Smooth muscle cell (in vitro differentiated cells): ENCODE measurements around the gene RRAGD. TPM values are rescaled to one million over a fixed set of nuclear protein-coding genes. Genes with fewer than 3 reads are reported as not detected.

Experiments used
- DNase-seq: peaks from one replicate; lab custom pipeline; 2025; ENCODE audit not compliant: unreplicated experiment; lab: John Stamatoyannopoulos, UW
- H2AFZ ChIP-seq: fragments of 200-600 bp; sonication (generic); 2 replicates; pipeline ENCODE4 v1.6.0; 2016; ENCODE audit warnings: antibody characterized with exemption, low read depth, mild to moderate bottlenecking
- H3F3A ChIP-seq: fragments of 200-600 bp; sonication (generic); 2 replicates; pipeline ENCODE4 v1.6.0; 2017; ENCODE audit warnings: antibody characterized with exemption, low read depth
- H3K27ac ChIP-seq: fragments of 200-600 bp; sonication (generic); 2 replicates; pipeline ENCODE4 v1.5.1; 2016; ENCODE audit warnings: low read depth, mild to moderate bottlenecking
- H3K27me3 ChIP-seq: fragments of 200-600 bp; sonication (generic); 2 replicates; pipeline ENCODE4 v1.6.1; 2016; ENCODE audit warnings: low read depth, mild to moderate bottlenecking
- H3K36me3 ChIP-seq: fragments of 200-600 bp; sonication (generic); 2 replicates; pipeline ENCODE4 v1.5.1; 2016; ENCODE audit warnings: low read depth
- H3K4me1 ChIP-seq: fragments of 200-600 bp; sonication (generic); 2 replicates; pipeline ENCODE4 v1.5.1; 2016; ENCODE audit warnings: low read depth
- H3K4me2 ChIP-seq: fragments of 200-600 bp; sonication (generic); 2 replicates; pipeline ENCODE4 v1.6.0; 2016; ENCODE audit warnings: mild to moderate bottlenecking
- H3K4me3 ChIP-seq: fragments of 200-600 bp; sonication (generic); 2 replicates; pipeline ENCODE4 v1.5.1; 2016; ENCODE audit warnings: mild to moderate bottlenecking
- H3K79me2 ChIP-seq: fragments of 200-600 bp; sonication (generic); 2 replicates; pipeline ENCODE4 v1.6.0; 2016; ENCODE audit warnings: low read depth, mild to moderate bottlenecking
- H3K9ac ChIP-seq: fragments of 200-600 bp; sonication (generic); 2 replicates; pipeline ENCODE4 v1.6.0; 2016; ENCODE audit warnings: low read depth
- H3K9me3 ChIP-seq: fragments of 200-600 bp; sonication (generic); replicated peaks from 2 replicates; pipeline ENCODE4 v1.5.1; 2016; ENCODE audit warnings: low read depth
- H4K20me1 ChIP-seq: fragments of 200-600 bp; sonication (generic); 2 replicates; pipeline ENCODE4 v1.6.0; 2016; ENCODE audit warnings: low read depth
- WGBS: methylation state at CpG from one replicate; pipeline ENCODE4 v1.1.7; 2016; ENCODE audit warnings: low lambda C conversion rate; 5-methylcytosine and 5-hydroxymethylcytosine counted together
- polyA plus RNA-seq: library from polyadenylated mRNA; unstranded; fragments of >200 nt; fragmentation: Nextera tagmentation; extraction: Ambion mirVana; gene quantifications from 2 replicates; pipeline ENCODE4 v1.2.1, GENCODE V29; 2016
- total RNA-seq: library from RNA; depleted of rRNA; stranded (reverse); fragments of >200 nt; gene quantifications from 2 replicates; pipeline ENCODE4 v1.2.3, GENCODE V29; 2014
- TF ChIP-seq, protein P1 (sequence below): fragments of 200-600 bp; sonication (generic); IDR thresholded peaks from 2 replicates; pipeline ENCODE4 v1.5.1; 2017; ENCODE audit warnings: borderline replicate concordance, mild to moderate bottlenecking, antibody characterized with exemption; ENCODE audit not compliant: insufficient read depth, poor library complexity, severe bottlenecking

The RRAGD gene
- total and polyA plus RNA-seq, 2 experiments from 2014 or later = 1.9 to 3.5 TPM

DNA sequence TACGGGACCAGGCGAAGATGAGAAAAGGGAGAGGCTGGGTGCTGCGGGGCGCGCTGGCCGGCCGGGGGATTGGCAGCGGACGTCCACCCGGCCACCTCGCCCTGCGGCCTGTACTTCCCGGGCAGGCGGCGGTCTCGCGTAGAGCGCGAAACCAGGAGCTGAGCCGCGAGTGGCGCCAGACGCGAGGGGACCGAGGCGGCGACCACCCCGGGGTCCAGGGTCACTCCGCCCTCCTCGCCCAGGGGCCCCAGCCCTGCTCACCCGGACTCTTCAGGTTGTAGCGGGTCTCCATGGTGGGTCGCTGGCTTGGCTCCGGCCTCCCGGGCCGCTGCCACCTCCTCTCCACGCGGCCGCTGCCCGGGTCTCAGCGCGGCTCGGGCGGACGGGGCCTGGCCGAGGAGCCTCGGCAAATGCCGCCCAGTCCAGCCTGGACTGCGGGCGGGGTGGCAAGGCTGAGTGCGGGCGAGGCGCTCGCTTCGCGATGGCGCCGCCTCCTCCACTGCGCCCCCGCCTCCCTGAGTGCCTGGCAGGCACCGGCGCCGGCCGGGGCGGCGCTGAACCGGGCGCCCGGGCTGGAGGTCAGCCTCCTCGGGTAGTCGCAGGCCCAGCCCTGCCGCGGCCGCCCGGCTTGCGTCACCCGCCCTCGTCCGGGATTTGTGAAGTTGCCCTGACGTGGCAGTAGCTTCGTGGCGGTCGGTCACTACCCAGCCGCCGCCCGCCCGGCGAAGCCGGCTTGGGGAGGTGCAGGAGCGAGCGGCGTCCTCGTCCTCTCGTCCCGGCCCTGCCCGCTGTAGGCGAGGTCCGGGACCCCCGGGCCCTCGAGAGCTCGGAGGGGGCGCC lies 59.6 kb downstream of the RRAGD start, which contains the start of gene UBE2J1:
Gene UBE2J1 (minus strand): TSS at position 445 of the 840 bp plus-strand sequence. CDS start 153 bp downstream, at position 292.
- peak; percentile 81 for DNase-seq
- Histone ChIP-seq H3K4me1 (peaks cover 32% of the 10 kb centered on the region), H4K20me1 (peaks cover 46% of the 10 kb centered on the region), H3K79me2 (peaks cover 50% of the 10 kb centered on the region), H3K4me3 (peak within 1 kb of the TSS; percentile 97), H2AFZ (peak within 1 kb of the TSS; percentile 64), H3K27ac (peak within 1 kb of the TSS; percentile 99), H3K27me3 (no peaks in the 10 kb centered on the region), H3K9ac (peak within 1 kb of the TSS; percentile 99), H3F3A (no peaks in the 10 kb centered on the region), H3K36me3 (no peaks in the 10 kb centered on the region), H3K4me2 (peak within 1 kb of the TSS; percentile 90), H3K9me3 (no peaks in the 10 kb centered on the region)
- 1% methylated on average over 83 of the region's 102 CpGs for WGBS
- TF ChIP-seq, protein P1, sequence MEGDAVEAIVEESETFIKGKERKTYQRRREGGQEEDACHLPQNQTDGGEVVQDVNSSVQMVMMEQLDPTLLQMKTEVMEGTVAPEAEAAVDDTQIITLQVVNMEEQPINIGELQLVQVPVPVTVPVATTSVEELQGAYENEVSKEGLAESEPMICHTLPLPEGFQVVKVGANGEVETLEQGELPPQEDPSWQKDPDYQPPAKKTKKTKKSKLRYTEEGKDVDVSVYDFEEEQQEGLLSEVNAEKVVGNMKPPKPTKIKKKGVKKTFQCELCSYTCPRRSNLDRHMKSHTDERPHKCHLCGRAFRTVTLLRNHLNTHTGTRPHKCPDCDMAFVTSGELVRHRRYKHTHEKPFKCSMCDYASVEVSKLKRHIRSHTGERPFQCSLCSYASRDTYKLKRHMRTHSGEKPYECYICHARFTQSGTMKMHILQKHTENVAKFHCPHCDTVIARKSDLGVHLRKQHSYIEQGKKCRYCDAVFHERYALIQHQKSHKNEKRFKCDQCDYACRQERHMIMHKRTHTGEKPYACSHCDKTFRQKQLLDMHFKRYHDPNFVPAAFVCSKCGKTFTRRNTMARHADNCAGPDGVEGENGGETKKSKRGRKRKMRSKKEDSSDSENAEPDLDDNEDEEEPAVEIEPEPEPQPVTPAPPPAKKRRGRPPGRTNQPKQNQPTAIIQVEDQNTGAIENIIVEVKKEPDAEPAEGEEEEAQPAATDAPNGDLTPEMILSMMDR = no peak

DNA sequence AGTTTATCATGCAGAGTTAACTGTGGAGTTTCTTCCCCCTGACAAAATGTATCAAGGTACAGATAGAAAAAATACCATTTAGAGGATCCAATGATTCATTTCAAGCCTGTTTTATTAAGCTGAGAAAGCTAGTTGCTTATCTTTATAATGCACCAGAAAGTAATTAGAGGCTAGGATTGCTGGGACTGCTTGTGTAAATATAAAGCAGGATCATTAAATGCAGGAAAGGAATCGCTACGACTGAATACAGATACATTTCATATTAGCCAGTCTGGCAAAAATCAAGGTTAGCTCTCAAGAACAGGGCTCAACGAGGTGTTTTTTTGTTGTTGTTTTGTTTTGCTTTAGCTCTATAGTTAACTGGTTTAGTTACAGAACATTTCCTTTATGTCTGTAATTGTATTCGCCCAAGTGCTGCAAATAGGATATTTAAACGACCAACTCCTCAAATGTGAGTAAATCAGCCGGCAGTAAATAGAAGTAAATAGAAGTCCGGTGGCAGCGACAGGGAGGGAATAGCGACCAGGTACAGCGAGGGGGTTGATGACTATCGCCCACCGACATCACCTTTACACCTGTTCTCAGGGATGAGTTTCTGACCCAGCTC lies 60.3 kb downstream of the RRAGD start:
- H3K9ac ChIP-seq = peak overlapping the region; percentile 99
- no peak overlapping the region for H2AFZ ChIP-seq
- peaks cover 39% of the 10 kb centered on the region for H3K4me1 ChIP-seq
- H3K36me3 ChIP-seq = no peaks in the 10 kb centered on the region
- H4K20me1 ChIP-seq = peaks cover 53% of the 10 kb centered on the region
- peak overlapping the region; percentile 99 for H3K27ac ChIP-seq
- WGBS = 2% methylated on average over 12 of the region's 12 CpGs
- DNase-seq = no peak
- no peaks in the 10 kb centered on the region for H3K27me3 ChIP-seq
- H3K9me3 ChIP-seq = no peaks in the 10 kb centered on the region
- TF ChIP-seq, protein P1 = no peak
- peaks cover 58% of the 10 kb centered on the region for H3K79me2 ChIP-seq
- H3K4me2 ChIP-seq = peak overlapping the region; percentile 90
- no peaks in the 10 kb centered on the region for H3F3A ChIP-seq
- H3K4me3 ChIP-seq = peak overlapping the region; percentile 97

GRCh38 chr6:89350281-89350966 lies 61.6 kb downstream of the RRAGD start:
- H3K9ac ChIP-seq = peak overlapping the region; percentile 99
- peaks cover 44% of the 10 kb centered on the region for H3K4me1 ChIP-seq
- H3K27ac ChIP-seq = peak overlapping the region; percentile 99
- no peaks in the 10 kb centered on the region for H3K9me3 ChIP-seq
- no peak overlapping the region for H2AFZ ChIP-seq
- H4K20me1 ChIP-seq = peaks cover 67% of the 10 kb centered on the region
- 53% methylated on average over 4 of the region's 4 CpGs for WGBS
- H3K27me3 ChIP-seq = no peaks in the 10 kb centered on the region
- H3F3A ChIP-seq = no peaks in the 10 kb centered on the region
- TF ChIP-seq, protein P1 = no peak
- H3K36me3 ChIP-seq = no peaks in the 10 kb centered on the region
- peak overlapping the region; percentile 90 for H3K4me2 ChIP-seq
- no peak for DNase-seq
- peaks cover 71% of the 10 kb centered on the region for H3K79me2 ChIP-seq
- peak overlapping the region; percentile 97 for H3K4me3 ChIP-seq
